ENCODE measurements around the gene DNASE2B. TPM values are rescaled to one million over a fixed set of nuclear protein-coding genes. Genes with fewer than 3 reads are reported as not detected.

DNASE2B gene
- total RNA-seq, 1 donor: not detected

DNA sequence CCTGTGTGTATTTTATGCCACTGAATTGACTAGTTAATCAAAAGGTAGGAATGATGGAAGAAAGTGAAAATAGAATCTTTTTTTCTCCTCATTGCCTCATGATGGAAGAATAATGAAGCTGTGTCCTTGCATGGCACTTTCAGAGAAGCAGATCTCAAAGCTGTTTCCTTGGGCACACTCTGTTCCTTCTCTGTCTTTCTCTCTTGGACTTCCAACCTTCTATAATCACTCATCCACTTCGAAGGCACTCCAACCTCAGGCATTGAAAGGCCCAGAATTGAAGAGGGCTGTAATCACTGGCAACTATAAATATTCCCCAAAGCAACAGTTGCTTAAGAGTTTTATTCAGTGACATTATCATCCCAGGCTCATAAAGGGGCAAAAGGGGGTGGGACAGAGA lies 31.1 kb upstream of the DNASE2B start:
- no peak for DNase-seq (ENCODE audit: insufficient read length, low spot score, missing footprints)
- H3K27ac ChIP-seq (ENCODE audit: low read depth, low read length): peak overlapping the region; percentile 75
- no peak overlapping the region for H3K4me3 ChIP-seq (ENCODE audit: insufficient read depth, low read length)
- no peak overlapping the region for H3K4me2 ChIP-seq (ENCODE audit: insufficient read depth, low read length)
- H3K9me3 ChIP-seq (ENCODE audit: low read depth, low read length): no peaks in the 10 kb centered on the region
- no peaks in the 10 kb centered on the region for H3K36me3 ChIP-seq (ENCODE audit: insufficient read depth, low read length)
- no peaks in the 10 kb centered on the region for H3K79me2 ChIP-seq (ENCODE audit: insufficient read depth, low read length)
- peaks cover 33% of the 10 kb centered on the region for H3K4me1 ChIP-seq (ENCODE audit: insufficient read depth, low read length)
- H2AFZ ChIP-seq (ENCODE audit: low read length): no peak overlapping the region
- H3K27me3 ChIP-seq (ENCODE audit: insufficient read depth, low read length): no peaks in the 10 kb centered on the region
- TF ChIP-seq, protein P1, sequence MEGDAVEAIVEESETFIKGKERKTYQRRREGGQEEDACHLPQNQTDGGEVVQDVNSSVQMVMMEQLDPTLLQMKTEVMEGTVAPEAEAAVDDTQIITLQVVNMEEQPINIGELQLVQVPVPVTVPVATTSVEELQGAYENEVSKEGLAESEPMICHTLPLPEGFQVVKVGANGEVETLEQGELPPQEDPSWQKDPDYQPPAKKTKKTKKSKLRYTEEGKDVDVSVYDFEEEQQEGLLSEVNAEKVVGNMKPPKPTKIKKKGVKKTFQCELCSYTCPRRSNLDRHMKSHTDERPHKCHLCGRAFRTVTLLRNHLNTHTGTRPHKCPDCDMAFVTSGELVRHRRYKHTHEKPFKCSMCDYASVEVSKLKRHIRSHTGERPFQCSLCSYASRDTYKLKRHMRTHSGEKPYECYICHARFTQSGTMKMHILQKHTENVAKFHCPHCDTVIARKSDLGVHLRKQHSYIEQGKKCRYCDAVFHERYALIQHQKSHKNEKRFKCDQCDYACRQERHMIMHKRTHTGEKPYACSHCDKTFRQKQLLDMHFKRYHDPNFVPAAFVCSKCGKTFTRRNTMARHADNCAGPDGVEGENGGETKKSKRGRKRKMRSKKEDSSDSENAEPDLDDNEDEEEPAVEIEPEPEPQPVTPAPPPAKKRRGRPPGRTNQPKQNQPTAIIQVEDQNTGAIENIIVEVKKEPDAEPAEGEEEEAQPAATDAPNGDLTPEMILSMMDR (IDR thresholded peaks at IDR 0.05; ENCODE audit: extremely low read depth, low read depth, low read length): no peak
- no peaks in the 10 kb centered on the region for H4K20me1 ChIP-seq (ENCODE audit: insufficient read depth, low read length)

DNA sequence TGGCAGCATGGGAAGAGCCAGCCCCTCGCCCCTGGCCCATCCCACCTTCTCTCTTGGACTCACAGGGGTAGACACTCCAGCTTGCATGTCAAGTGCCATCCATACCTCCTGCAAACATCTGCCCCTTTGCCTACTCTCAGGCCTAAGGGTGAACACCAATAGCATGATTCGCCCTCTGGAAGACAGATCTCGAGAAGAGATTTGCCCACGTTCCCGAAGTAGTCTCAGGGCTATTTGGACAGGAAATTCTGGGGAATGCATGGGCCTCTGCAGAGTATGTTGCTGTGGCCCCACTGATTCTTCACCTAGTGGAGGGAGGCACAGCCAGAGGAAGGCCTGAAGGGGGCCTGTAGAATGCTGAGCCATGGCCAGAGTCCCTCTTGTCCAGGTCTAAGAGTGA lies 29.8 kb upstream of the DNASE2B start:
- Histone ChIP-seq H3K9me3 (ENCODE audit: low read depth, low read length) (no peaks in the 10 kb centered on the region), H4K20me1 (ENCODE audit: insufficient read depth, low read length) (no peaks in the 10 kb centered on the region), H3K4me2 (ENCODE audit: insufficient read depth, low read length) (no peak overlapping the region), H3K27me3 (ENCODE audit: insufficient read depth, low read length) (no peaks in the 10 kb centered on the region), H3K27ac (ENCODE audit: low read depth, low read length) (no peak overlapping the region), H3K4me1 (ENCODE audit: insufficient read depth, low read length) (peaks cover 28% of the 10 kb centered on the region), H3K79me2 (ENCODE audit: insufficient read depth, low read length) (no peaks in the 10 kb centered on the region), H3K4me3 (ENCODE audit: insufficient read depth, low read length) (no peak overlapping the region), H3K36me3 (ENCODE audit: insufficient read depth, low read length) (no peaks in the 10 kb centered on the region), H2AFZ (ENCODE audit: low read length) (no peak overlapping the region)
- TF ChIP-seq, protein P1 (IDR thresholded peaks at IDR 0.05; ENCODE audit: extremely low read depth, low read depth, low read length): no peak
- DNase-seq (ENCODE audit: insufficient read length, low spot score, missing footprints): no peak

DNA sequence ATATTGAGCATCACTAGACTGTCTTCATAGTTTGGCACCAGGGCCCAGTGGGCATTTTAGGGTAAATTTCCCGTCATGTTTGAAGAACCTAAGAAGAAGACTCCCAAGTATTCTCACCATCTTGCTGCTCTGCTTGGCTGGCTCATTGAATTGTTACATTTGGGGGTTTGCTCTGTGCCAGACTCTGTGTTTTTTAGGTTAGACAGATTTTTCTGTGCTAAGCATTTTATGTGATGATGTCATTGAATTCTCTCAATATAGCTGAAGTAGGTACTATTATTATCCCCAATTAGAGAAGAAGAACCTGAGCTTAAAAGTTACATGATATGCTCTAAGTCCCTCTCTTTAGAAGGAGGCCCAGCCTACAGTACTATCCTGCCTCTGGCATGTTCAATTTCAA lies 28.0 kb upstream of the DNASE2B start:
- TF ChIP-seq, protein P1 (IDR thresholded peaks at IDR 0.05; ENCODE audit: extremely low read depth, low read depth, low read length): no peak
- Histone ChIP-seq H3K9me3 (ENCODE audit: low read depth, low read length) (no peaks in the 10 kb centered on the region), H4K20me1 (ENCODE audit: insufficient read depth, low read length) (no peaks in the 10 kb centered on the region), H2AFZ (ENCODE audit: low read length) (no peak overlapping the region), H3K36me3 (ENCODE audit: insufficient read depth, low read length) (no peaks in the 10 kb centered on the region), H3K4me1 (ENCODE audit: insufficient read depth, low read length) (peaks cover 30% of the 10 kb centered on the region), H3K27me3 (ENCODE audit: insufficient read depth, low read length) (no peaks in the 10 kb centered on the region), H3K27ac (ENCODE audit: low read depth, low read length) (no peak overlapping the region), H3K4me3 (ENCODE audit: insufficient read depth, low read length) (no peak overlapping the region), H3K4me2 (ENCODE audit: insufficient read depth, low read length) (no peak overlapping the region), H3K79me2 (ENCODE audit: insufficient read depth, low read length) (no peaks in the 10 kb centered on the region)
- DNase-seq (ENCODE audit: insufficient read length, low spot score, missing footprints): no peak

DNA sequence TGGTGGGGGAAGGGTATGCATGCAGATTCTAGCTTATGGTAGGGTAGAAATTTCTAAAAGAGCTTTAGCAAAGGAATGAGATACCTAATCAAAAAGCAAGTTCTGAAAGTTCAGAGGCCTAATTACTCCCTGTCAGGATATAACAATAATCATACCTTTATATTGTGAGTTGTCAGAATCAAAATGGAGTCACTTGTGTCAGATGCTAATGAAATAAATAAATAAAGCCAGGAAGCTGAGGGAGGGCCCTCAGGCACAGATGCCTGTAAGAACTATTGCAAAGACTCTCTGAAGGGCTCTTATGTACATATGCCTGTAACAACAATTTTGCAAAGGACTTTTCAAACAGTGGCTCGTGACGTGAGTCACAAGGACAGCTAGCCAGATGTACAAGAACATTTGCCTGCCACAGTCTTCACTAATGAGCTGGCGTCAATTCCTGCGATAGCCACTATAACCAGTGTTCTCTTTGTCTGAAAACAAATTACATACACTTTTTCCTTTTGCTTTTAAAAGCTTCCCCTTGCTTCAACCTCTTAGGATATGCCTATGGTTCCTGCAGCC lies 27.4 kb upstream of the DNASE2B start:
- Histone ChIP-seq H3K27ac (ENCODE audit: low read depth, low read length) (no peak overlapping the region), H3K4me2 (ENCODE audit: insufficient read depth, low read length) (no peak overlapping the region)

More for the DNA sequence above, 27.4 kb upstream of the DNASE2B start:
- H3K79me2 ChIP-seq (ENCODE audit: insufficient read depth, low read length): no peaks in the 10 kb centered on the region
- no peaks in the 10 kb centered on the region for H3K36me3 ChIP-seq (ENCODE audit: insufficient read depth, low read length)
- no peak for DNase-seq (ENCODE audit: insufficient read length, low spot score, missing footprints)
- H3K27me3 ChIP-seq (ENCODE audit: insufficient read depth, low read length): no peaks in the 10 kb centered on the region
- H3K4me1 ChIP-seq (ENCODE audit: insufficient read depth, low read length): peaks cover 32% of the 10 kb centered on the region
- no peaks in the 10 kb centered on the region for H3K9me3 ChIP-seq (ENCODE audit: low read depth, low read length)
- no peak overlapping the region for H3K4me3 ChIP-seq (ENCODE audit: insufficient read depth, low read length)
- no peaks in the 10 kb centered on the region for H4K20me1 ChIP-seq (ENCODE audit: insufficient read depth, low read length)
- TF ChIP-seq, protein P1 (IDR thresholded peaks at IDR 0.05; ENCODE audit: extremely low read depth, low read depth, low read length): no peak
- no peak overlapping the region for H2AFZ ChIP-seq (ENCODE audit: low read length)

All from osteoblast (primary cell).